ENCODE results near the gene DUSP1. TPM values are rescaled to one million over a fixed set of nuclear protein-coding genes. Genes with fewer than 3 reads are reported as not detected.

The DUSP1 gene
- total and polyA plus RNA-seq, 2 of the 13 experiments (the other 11 are each of a cell fraction or from before 2014, with no cell fraction given) = 27.1 to 55.5 TPM

DNA sequence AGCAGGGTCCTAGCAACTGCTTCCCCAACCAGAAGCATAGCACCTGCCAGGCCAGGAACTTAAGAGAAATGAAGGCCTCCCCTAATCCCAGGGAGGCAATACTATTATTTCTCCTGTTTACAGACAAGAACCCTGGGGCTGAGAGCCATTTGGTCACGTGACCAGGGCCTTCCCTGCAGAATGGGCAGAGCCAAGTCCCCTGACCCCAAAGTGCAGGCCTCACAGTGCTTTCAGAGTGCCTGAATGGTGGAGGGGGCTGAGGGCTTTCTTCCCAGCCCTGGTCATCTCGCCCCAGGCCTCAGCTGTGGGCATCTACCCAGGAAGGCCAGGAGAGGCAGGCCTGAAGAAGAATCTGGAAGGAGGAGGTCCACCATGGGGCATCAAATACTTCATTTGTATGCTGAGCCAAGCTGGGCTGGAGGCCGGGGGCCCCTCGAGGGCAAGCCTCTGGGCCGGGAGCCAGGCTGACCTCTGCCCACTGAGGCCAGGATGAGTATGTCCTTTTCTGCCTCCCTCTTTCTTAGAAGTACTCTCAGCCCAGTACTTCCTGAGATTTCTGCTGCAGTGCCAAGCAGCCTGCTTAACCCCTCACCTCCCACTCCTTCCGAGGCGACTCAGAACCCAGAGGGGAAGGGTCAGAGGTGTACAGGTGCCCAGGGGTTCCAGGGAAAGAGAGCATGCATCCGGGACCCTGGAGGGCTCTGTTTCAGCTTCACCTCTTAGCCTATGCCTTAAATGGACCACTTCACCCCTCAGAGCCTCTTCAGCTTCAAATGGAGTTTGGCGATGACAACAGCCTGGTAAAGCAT, 18.9 kb upstream of the DUSP1 start:
- H3K27me3 ChIP-seq (ENCODE audit: control insufficient read depth in 1 of 2, insufficient read depth in 2 of 2, low read length in 2 of 2) = no peaks in the 10 kb centered on the region
- H4K20me1 ChIP-seq (ENCODE audit: insufficient read depth, low read length) = no peaks in the 10 kb centered on the region
- WGBS (ENCODE audit: low lambda C conversion rate) = 44% methylated on average over 5 of the region's 9 CpGs
- POLR2A ChIA-PET = interaction anchor here (0.6 to 9.8 kb wide), 13 partner anchors 8 to 79 kb away, joined by 3 to 425 read pairs (median 7); partner anchors contain the start of gene DUSP1
- intact Hi-C loops (cut with micrococcal nuclease; ENCODE audit: unreplicated experiment) = loop anchor here (1.0 kb wide), 1 partner anchor 18 kb away; no protein-coding TSS in a partner anchor
- peak overlapping the region; percentile 92 for H3K27ac ChIP-seq (ENCODE audit: extremely low read length, insufficient read depth, low read length)
- H3K79me2 ChIP-seq (ENCODE audit: insufficient read depth, low read length) = no peaks in the 10 kb centered on the region
- CTCF ChIA-PET (ENCODE audit: low intra/inter-chr PET ratio, low total read pairs) = no interaction called here
- FAIRE-seq (no peak), ATAC-seq (peak; percentile 41), DNase-seq (ENCODE audit: low spot score) (no peak)
- H3K4me2 ChIP-seq (ENCODE audit: low read depth, low read length) = peak overlapping the region; percentile 83
- no peaks in the 10 kb centered on the region for H3K36me3 ChIP-seq (replicated peaks in 1 of 2; ENCODE audit: control insufficient read depth in 1 of 2, insufficient read depth in 2 of 2, low read length in 2 of 2)
- peak overlapping the region; percentile 80 for H3K9ac ChIP-seq (ENCODE audit: insufficient read depth, low read depth, low read length)
- BruUV-seq (replicated peaks) = TSS peak; percentile 90
- in situ Hi-C loops (cut with HindIII; ENCODE audit: extremely low pct_ligation_motif_present, low pct_unique_long_range_greater_than_20kb) = no loop called here
- peak overlapping the region; percentile 19 to 62 (median 45); a peak in 5 of 6 replicates for H3K4me3 ChIP-seq (replicated peaks in 1 of 3; ENCODE audit: insufficient read depth in 1 of 3, low read depth in 2 of 3, low read length in 3 of 3)
- peaks cover 97% of the 10 kb centered on the region for H3K4me1 ChIP-seq (ENCODE audit: insufficient read depth, low read length)
- no peak overlapping the region for H2AFZ ChIP-seq (ENCODE audit: low read length)
- no peaks in the 10 kb centered on the region for H3K9me3 ChIP-seq (ENCODE audit: low read length)
- TF ChIP-seq ZNF431 (CRISPR knock-in tag; IDR thresholded peaks at IDR 0.05; ENCODE audit: borderline replicate concordance, low read depth) (no peak), TGIF2 (CRISPR knock-in tag; IDR thresholded peaks at IDR 0.05) (no peak), ZNF83 (CRISPR knock-in tag; IDR thresholded peaks at IDR 0.05; ENCODE audit: borderline replicate concordance) (no peak), NAIF1 (CRISPR knock-in tag; IDR thresholded peaks at IDR 0.05; ENCODE audit: borderline replicate concordance) (no peak), NR2F1 (CRISPR knock-in tag; IDR thresholded peaks at IDR 0.05) (peak; percentile 47 to 49; a peak in 2 of 4 replicates), ZNF10 (CRISPR knock-in tag; IDR thresholded peaks at IDR 0.05; ENCODE audit: borderline replicate concordance, low read depth) (no peak), ETV5 (CRISPR knock-in tag; IDR thresholded peaks at IDR 0.05; ENCODE audit: borderline replicate concordance) (peak; percentile 7; the same call in 1 of the 2 replicates), AGO2 (optimal IDR thresholded peaks at IDR 0.05; ENCODE audit: low read depth, low read length) (no peak), NFIC (IDR thresholded peaks at IDR 0.05; ENCODE audit: low read length) (no peak), MTA3 (CRISPR knock-in tag; IDR thresholded peaks at IDR 0.05) (no peak), STAG1 (CRISPR knock-in tag; IDR thresholded peaks at IDR 0.05) (no peak)
- TF ChIP-seq, protein P1, sequence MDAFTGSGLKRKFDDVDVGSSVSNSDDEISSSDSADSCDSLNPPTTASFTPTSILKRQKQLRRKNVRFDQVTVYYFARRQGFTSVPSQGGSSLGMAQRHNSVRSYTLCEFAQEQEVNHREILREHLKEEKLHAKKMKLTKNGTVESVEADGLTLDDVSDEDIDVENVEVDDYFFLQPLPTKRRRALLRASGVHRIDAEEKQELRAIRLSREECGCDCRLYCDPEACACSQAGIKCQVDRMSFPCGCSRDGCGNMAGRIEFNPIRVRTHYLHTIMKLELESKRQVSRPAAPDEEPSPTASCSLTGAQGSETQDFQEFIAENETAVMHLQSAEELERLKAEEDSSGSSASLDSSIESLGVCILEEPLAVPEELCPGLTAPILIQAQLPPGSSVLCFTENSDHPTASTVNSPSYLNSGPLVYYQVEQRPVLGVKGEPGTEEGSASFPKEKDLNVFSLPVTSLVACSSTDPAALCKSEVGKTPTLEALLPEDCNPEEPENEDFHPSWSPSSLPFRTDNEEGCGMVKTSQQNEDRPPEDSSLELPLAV (CRISPR knock-in tag; conservative IDR thresholded peaks at IDR 0.05; ENCODE audit: low read depth) = no peak
- TF ChIP-seq, protein P2, sequence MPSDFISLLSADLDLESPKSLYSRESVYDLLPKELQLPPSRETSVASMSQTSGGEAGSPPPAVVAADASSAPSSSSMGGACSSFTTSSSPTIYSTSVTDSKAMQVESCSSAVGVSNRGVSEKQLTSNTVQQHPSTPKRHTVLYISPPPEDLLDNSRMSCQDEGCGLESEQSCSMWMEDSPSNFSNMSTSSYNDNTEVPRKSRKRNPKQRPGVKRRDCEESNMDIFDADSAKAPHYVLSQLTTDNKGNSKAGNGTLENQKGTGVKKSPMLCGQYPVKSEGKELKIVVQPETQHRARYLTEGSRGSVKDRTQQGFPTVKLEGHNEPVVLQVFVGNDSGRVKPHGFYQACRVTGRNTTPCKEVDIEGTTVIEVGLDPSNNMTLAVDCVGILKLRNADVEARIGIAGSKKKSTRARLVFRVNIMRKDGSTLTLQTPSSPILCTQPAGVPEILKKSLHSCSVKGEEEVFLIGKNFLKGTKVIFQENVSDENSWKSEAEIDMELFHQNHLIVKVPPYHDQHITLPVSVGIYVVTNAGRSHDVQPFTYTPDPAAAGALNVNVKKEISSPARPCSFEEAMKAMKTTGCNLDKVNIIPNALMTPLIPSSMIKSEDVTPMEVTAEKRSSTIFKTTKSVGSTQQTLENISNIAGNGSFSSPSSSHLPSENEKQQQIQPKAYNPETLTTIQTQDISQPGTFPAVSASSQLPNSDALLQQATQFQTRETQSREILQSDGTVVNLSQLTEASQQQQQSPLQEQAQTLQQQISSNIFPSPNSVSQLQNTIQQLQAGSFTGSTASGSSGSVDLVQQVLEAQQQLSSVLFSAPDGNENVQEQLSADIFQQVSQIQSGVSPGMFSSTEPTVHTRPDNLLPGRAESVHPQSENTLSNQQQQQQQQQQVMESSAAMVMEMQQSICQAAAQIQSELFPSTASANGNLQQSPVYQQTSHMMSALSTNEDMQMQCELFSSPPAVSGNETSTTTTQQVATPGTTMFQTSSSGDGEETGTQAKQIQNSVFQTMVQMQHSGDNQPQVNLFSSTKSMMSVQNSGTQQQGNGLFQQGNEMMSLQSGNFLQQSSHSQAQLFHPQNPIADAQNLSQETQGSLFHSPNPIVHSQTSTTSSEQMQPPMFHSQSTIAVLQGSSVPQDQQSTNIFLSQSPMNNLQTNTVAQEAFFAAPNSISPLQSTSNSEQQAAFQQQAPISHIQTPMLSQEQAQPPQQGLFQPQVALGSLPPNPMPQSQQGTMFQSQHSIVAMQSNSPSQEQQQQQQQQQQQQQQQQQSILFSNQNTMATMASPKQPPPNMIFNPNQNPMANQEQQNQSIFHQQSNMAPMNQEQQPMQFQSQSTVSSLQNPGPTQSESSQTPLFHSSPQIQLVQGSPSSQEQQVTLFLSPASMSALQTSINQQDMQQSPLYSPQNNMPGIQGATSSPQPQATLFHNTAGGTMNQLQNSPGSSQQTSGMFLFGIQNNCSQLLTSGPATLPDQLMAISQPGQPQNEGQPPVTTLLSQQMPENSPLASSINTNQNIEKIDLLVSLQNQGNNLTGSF (CRISPR knock-in tag; IDR thresholded peaks at IDR 0.05) = no peak
- TF ChIP-seq, protein P3, sequence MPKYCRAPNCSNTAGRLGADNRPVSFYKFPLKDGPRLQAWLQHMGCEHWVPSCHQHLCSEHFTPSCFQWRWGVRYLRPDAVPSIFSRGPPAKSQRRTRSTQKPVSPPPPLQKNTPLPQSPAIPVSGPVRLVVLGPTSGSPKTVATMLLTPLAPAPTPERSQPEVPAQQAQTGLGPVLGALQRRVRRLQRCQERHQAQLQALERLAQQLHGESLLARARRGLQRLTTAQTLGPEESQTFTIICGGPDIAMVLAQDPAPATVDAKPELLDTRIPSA (CRISPR knock-in tag; IDR thresholded peaks at IDR 0.05; ENCODE audit: borderline replicate concordance) = no peak
- TF ChIP-seq, protein P4, sequence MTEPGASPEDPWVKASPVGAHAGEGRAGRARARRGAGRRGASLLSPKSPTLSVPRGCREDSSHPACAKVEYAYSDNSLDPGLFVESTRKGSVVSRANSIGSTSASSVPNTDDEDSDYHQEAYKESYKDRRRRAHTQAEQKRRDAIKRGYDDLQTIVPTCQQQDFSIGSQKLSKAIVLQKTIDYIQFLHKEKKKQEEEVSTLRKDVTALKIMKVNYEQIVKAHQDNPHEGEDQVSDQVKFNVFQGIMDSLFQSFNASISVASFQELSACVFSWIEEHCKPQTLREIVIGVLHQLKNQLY (CRISPR knock-in tag; IDR thresholded peaks at IDR 0.05) = peak; percentile 73
